OCI-LY3 (cell line): Measurements from ENCODE around the gene BCKDHA.

ENCODE experiments used
- H2AFZ ChIP-seq: fragments of 200-600, 300-600 bp; shearing (Covaris generic); 2 replicates; pipeline ENCODE4 v1.6.0; 2014; ENCODE audit warnings: antibody characterized with exemption, low read depth, low read length
- H3K27ac ChIP-seq: fragments of 200-600, 300-600 bp; sonication (generic); 2 replicates; pipeline ENCODE4 v1.5.1; 2014; ENCODE audit warnings: mild to moderate bottlenecking, low read length, moderate library complexity, mixed read lengths
- H3K27me3 ChIP-seq: fragments of 200-600, 300-600 bp; sonication (generic); 2 replicates; pipeline ENCODE4 v1.6.1; 2014; ENCODE audit warnings: low read depth, low read length, mixed read lengths
- H3K36me3 ChIP-seq: fragments of 200-600, 300-600 bp; sonication (generic); replicated peaks from 2 replicates; pipeline ENCODE3; 2014; ENCODE audit warnings: low read depth, low read length, mixed read lengths
- H3K4me1 ChIP-seq: fragments of 300-600, 200-600 bp; sonication (generic); 2 replicates; pipeline ENCODE4 v1.6.1; 2014; ENCODE audit warnings: low read length, mixed read lengths
- H3K4me2 ChIP-seq: fragments of 200-600, 300-600 bp; sonication (generic); 2 replicates; pipeline ENCODE4 v1.6.1; 2014; ENCODE audit warnings: low read length, mixed read lengths
- H3K4me3 ChIP-seq: fragments of 300-600, 200-600 bp; sonication (generic); 2 replicates; pipeline ENCODE4 v1.5.1; 2014; ENCODE audit warnings: antibody characterized with exemption, mild to moderate bottlenecking, low read length, moderate library complexity
- H3K79me2 ChIP-seq: fragments of 300-600, 200-600 bp; shearing (Covaris generic); 2 replicates; pipeline ENCODE4 v1.6.1; 2014; ENCODE audit warnings: mild to moderate bottlenecking, low read length, mixed read lengths
- H3K9ac ChIP-seq: fragments of 300-600, 200-600 bp; shearing (Covaris generic); 2 replicates; pipeline ENCODE4 v1.6.0; 2014; ENCODE audit warnings: mild to moderate bottlenecking, low read length, moderate library complexity
- H3K9me3 ChIP-seq: fragments of 200-600, 300-600 bp; shearing (Covaris generic); 2 replicates; pipeline ENCODE4 v1.6.1; 2014; ENCODE audit warnings: low read length, mixed read lengths; ENCODE audit not compliant: insufficient read depth
- H4K20me1 ChIP-seq: fragments of 200-600, 300-600 bp; sonication (generic); 2 replicates; pipeline ENCODE4 v1.6.1; 2016; ENCODE audit warnings: low read length, mixed read lengths; ENCODE audit not compliant: insufficient read depth
- CTCF ChIP-seq: fragments of 200-600, 300-600 bp; sonication (generic); IDR thresholded peaks from 2 replicates; pipeline ENCODE4 v1.5.1; 2014; ENCODE audit warnings: antibody characterized with exemption, low read length, low read depth
- EZH2phosphoT487 ChIP-seq: fragments of 200-600 bp; shearing (Covaris generic); IDR thresholded peaks from 2 replicates; pipeline ENCODE4 v1.6.1; 2018; ENCODE audit warnings: antibody characterized with exemption, mixed run types, low read depth

BCKDHA gene

GRCh38 chr19:41355035-41355434, 42.6 kb upstream of the BCKDHA start:
- Histone ChIP-seq H3K4me2 (no peak overlapping the region), H2AFZ (no peak overlapping the region), H3K79me2 (peaks cover 37% of the 10 kb centered on the region), H3K36me3 (peaks cover 8% of the 10 kb centered on the region), H3K9ac (no peak overlapping the region), H4K20me1 (peaks cover 12% of the 10 kb centered on the region), H3K9me3 (no peaks in the 10 kb centered on the region), H3K4me3 (no peak overlapping the region), H3K4me1 (peaks cover 14% of the 10 kb centered on the region), H3K27me3 (no peaks in the 10 kb centered on the region), H3K27ac (no peak overlapping the region)
- TF ChIP-seq EZH2phosphoT487 (no peak), CTCF (no peak)

- no peak overlapping the region for H3K9ac ChIP-seq
Observed at GRCh38 chr19:41355802-41356201, 41.8 kb upstream of the BCKDHA start.

GRCh38 chr19:41356984-41357739, 40.5 kb upstream of the BCKDHA start:
- Histone ChIP-seq H3K4me1 (peaks cover 6% of the 10 kb centered on the region), H2AFZ (no peak overlapping the region), H3K9ac (no peak overlapping the region), H3K27ac (no peak overlapping the region), H3K27me3 (no peaks in the 10 kb centered on the region), H3K79me2 (peaks cover 15% of the 10 kb centered on the region), H3K4me2 (no peak overlapping the region), H3K36me3 (peaks cover under 1% of the 10 kb centered on the region), H4K20me1 (no peaks in the 10 kb centered on the region; the same call in 1 of the 2 replicates), H3K9me3 (no peaks in the 10 kb centered on the region), H3K4me3 (no peak overlapping the region)
- TF ChIP-seq CTCF, result no peak
- TF ChIP-seq EZH2phosphoT487, result no peak

More at GRCh38 chr19:41355802-41356201, 41.8 kb upstream of the BCKDHA start:
- H3K4me2 ChIP-seq, result no peak overlapping the region
- peaks cover 7% of the 10 kb centered on the region for H3K36me3 ChIP-seq
- no peaks in the 10 kb centered on the region for H3K9me3 ChIP-seq
- TF ChIP-seq CTCF, result no peak
- no peak for TF ChIP-seq EZH2phosphoT487
- H3K27ac ChIP-seq, result no peak overlapping the region
- H4K20me1 ChIP-seq, result peaks cover 5% of the 10 kb centered on the region
- peaks cover 29% of the 10 kb centered on the region for H3K79me2 ChIP-seq
- H3K4me3 ChIP-seq, result no peak overlapping the region
- H2AFZ ChIP-seq, result no peak overlapping the region
- H3K4me1 ChIP-seq, result peaks cover 10% of the 10 kb centered on the region
- no peaks in the 10 kb centered on the region for H3K27me3 ChIP-seq

GRCh38 chr19:41357746-41358145, 39.9 kb upstream of the BCKDHA start:
- no peak overlapping the region for H3K4me2 ChIP-seq
- H4K20me1 ChIP-seq, result no peaks in the 10 kb centered on the region
- TF ChIP-seq EZH2phosphoT487 (no peak), CTCF (no peak)
- H2AFZ ChIP-seq, result no peak overlapping the region
- H3K36me3 ChIP-seq, result no peaks in the 10 kb centered on the region
- no peak overlapping the region for H3K4me3 ChIP-seq
- no peaks in the 10 kb centered on the region for H3K9me3 ChIP-seq
- no peaks in the 10 kb centered on the region for H3K27me3 ChIP-seq
- H3K27ac ChIP-seq, result no peak overlapping the region
- H3K4me1 ChIP-seq, result peaks cover 6% of the 10 kb centered on the region
- H3K9ac ChIP-seq, result no peak overlapping the region
- H3K79me2 ChIP-seq, result peaks cover 10% of the 10 kb centered on the region
